ENCODE results near the gene PLPP1. TPM values are rescaled to one million over a fixed set of nuclear protein-coding genes. Genes with fewer than 3 reads are reported as not detected.

PLPP1 gene
- total RNA-seq, 1 experiment from 2014 or later = 10.5 TPM

- Histone ChIP-seq H3K4me1 (ENCODE audit: control insufficient read depth in 1 of 2, insufficient read depth in 2 of 2, low read length in 2 of 2) (no peaks in the 10 kb centered on the region), H2AFZ (ENCODE audit: low read depth, low read length, poor library complexity, severe bottlenecking) (no peak overlapping the region), H4K20me1 (ENCODE audit: insufficient read depth) (no peaks in the 10 kb centered on the region), H3K27me3 (ENCODE audit: insufficient read depth, low read length) (no peaks in the 10 kb centered on the region), H3K27ac (ENCODE audit: low read depth, low read length) (no peak overlapping the region), H3K4me2 (ENCODE audit: low read length) (no peak overlapping the region), H3K9ac (ENCODE audit: low read length) (no peak overlapping the region), H3K9me2 (ENCODE audit: insufficient read depth) (no peaks in the 10 kb centered on the region), H3K4me3 (replicated peaks in 1 of 2; ENCODE audit: low read depth in 1 of 2, low read length in 2 of 2) (no peak overlapping the region), H3K79me2 (ENCODE audit: insufficient read depth, low read length) (no peaks in the 10 kb centered on the region), H3K9me3 (ENCODE audit: control insufficient read depth in 1 of 2, insufficient read depth in 1 of 2, low read depth in 1 of 2, low read length in 2 of 2) (no peaks in the 10 kb centered on the region), H3K36me3 (ENCODE audit: control insufficient read depth in 1 of 2, insufficient read depth in 2 of 2, low read length in 2 of 2) (no peaks in the 10 kb centered on the region)
- TF ChIP-seq EGR1 (IDR thresholded peaks at IDR 0.05; ENCODE audit: low read depth) (no peak), MAX (IDR thresholded peaks at IDR 0.05) (no peak), YY1 (IDR thresholded peaks at IDR 0.05; ENCODE audit: extremely low read depth, insufficient replicate concordance, low read depth, low read length) (no peak), POLR2AphosphoS5 (IDR thresholded peaks at IDR 0.05; ENCODE audit: low read depth, low read length) (no peak), SP1 (IDR thresholded peaks at IDR 0.05; ENCODE audit: low read depth) (no peak), RAD21 (IDR thresholded peaks at IDR 0.05; ENCODE audit: low read depth) (no peak), TCF7L2 (IDR thresholded peaks at IDR 0.05; ENCODE audit: borderline replicate concordance, extremely low read depth, insufficient read depth, insufficient read length) (no peak), CBX3 (IDR thresholded peaks at IDR 0.05; ENCODE audit: low read depth) (no peak)
- DNase-seq (ENCODE audit: low read depth, low spot score) (no peak), ATAC-seq (no peak)
- no TSS peak for BruUV-seq (replicated peaks)
- ChIA-PET CTCF (interaction anchor here (1.0 kb wide), 1 partner anchor 362 kb away, joined by 3 read pairs; the partner anchor contains the start of gene GPX8), POLR2A (no interaction called here), RAD21 (ENCODE audit: low non-redundant PET in 1 of 2, low total read pairs in 2 of 2, uncharacterized antibody in 2 of 2, unreplicated experiment in 2 of 2) (no interaction called here)
- intact Hi-C loops (cut with micrococcal nuclease) = no loop called here
Observed at GRCh38 chr5:55521881-55522280, 12.9 kb downstream of the PLPP1 start.

- H3K9me3 ChIP-seq (ENCODE audit: control insufficient read depth in 1 of 2, insufficient read depth in 1 of 2, low read depth in 1 of 2, low read length in 2 of 2) = no peaks in the 10 kb centered on the region
- no peaks in the 10 kb centered on the region for H3K4me1 ChIP-seq (ENCODE audit: control insufficient read depth in 1 of 2, insufficient read depth in 2 of 2, low read length in 2 of 2)
- ATAC-seq (no peak), DNase-seq (ENCODE audit: low read depth, low spot score) (no peak)
- H2AFZ ChIP-seq (ENCODE audit: low read depth, low read length, poor library complexity, severe bottlenecking) = no peak overlapping the region
- H3K9ac ChIP-seq (ENCODE audit: low read length) = no peak overlapping the region
- intact Hi-C loops (cut with micrococcal nuclease) = no loop called here
- no peaks in the 10 kb centered on the region for H3K27me3 ChIP-seq (ENCODE audit: insufficient read depth, low read length)
- no peak overlapping the region for H3K4me2 ChIP-seq (ENCODE audit: low read length)
- TF ChIP-seq SIN3A (IDR thresholded peaks at IDR 0.05; ENCODE audit: low read depth) (no peak), POLR2A (IDR thresholded peaks at IDR 0.05; ENCODE audit: borderline replicate concordance, extremely low read depth, insufficient read depth, insufficient read length) (no peak), MAX (IDR thresholded peaks at IDR 0.05) (no peak), ELF1 (IDR thresholded peaks at IDR 0.05; ENCODE audit: borderline replicate concordance, low read depth) (no peak), ZBTB33 (IDR thresholded peaks at IDR 0.05; ENCODE audit: extremely low read depth, insufficient replicate concordance, low read length) (no peak), EGR1 (IDR thresholded peaks at IDR 0.05; ENCODE audit: low read depth) (no peak), SP1 (IDR thresholded peaks at IDR 0.05; ENCODE audit: low read depth) (no peak)
- H4K20me1 ChIP-seq (ENCODE audit: insufficient read depth) = no peaks in the 10 kb centered on the region
- H3K79me2 ChIP-seq (ENCODE audit: insufficient read depth, low read length) = no peaks in the 10 kb centered on the region
- no peaks in the 10 kb centered on the region for H3K9me2 ChIP-seq (ENCODE audit: insufficient read depth)
- no peak overlapping the region for H3K27ac ChIP-seq (ENCODE audit: low read depth, low read length)
- CTCF ChIA-PET = no interaction called here
- H3K4me3 ChIP-seq (replicated peaks in 1 of 2; ENCODE audit: low read depth in 1 of 2, low read length in 2 of 2) = no peak overlapping the region
- BruUV-seq (replicated peaks) = no TSS peak
- POLR2A ChIA-PET = no interaction called here
- H3K36me3 ChIP-seq (ENCODE audit: control insufficient read depth in 1 of 2, insufficient read depth in 2 of 2, low read length in 2 of 2) = no peaks in the 10 kb centered on the region
- RAD21 ChIA-PET (ENCODE audit: low non-redundant PET in 1 of 2, low total read pairs in 2 of 2, uncharacterized antibody in 2 of 2, unreplicated experiment in 2 of 2) = no interaction called here
Observed at GRCh38 chr5:55520117-55520839, 14.5 kb downstream of the PLPP1 start.

All from HCT116 (cell line).